ENCODE data around the gene STX17.
"Not testable (repeated sequence)": the region's sequence is repeated elsewhere in the genome, so short reads cannot be mapped to it uniquely, and the experiment has no call there.

Gene STX17

GRCh38 chr9:99906403-99907207 lies at the start of gene STX17:
TSS of gene STX17 (plus strand) at chr9:99906654. CDS start at chr9:99915240, 8,586 bp downstream.
- Histone ChIP-seq H3K27ac (ENCODE audit: low read depth, low read length) (peak within 1 kb of the TSS; percentile 99), H3K4me1 (ENCODE audit: insufficient read depth, low read length) (peaks cover 8% of the 10 kb centered on the region)

GRCh38 chr9:99857576-99857975 lies 48.9 kb upstream of the STX17 start:
- H3K27me3 ChIP-seq (ENCODE audit: control insufficient read depth in 1 of 2, insufficient read depth in 2 of 2, low read length in 2 of 2); H3K9ac ChIP-seq (ENCODE audit: low read length); H3K4me3 ChIP-seq (ENCODE audit: low read depth in 1 of 2, low read length in 2 of 2); H3K36me3 ChIP-seq (ENCODE audit: insufficient read depth, low read length); H3K9me3 ChIP-seq (ENCODE audit: low read length); H3K27ac ChIP-seq (ENCODE audit: low read depth, low read length); H3K4me1 ChIP-seq (ENCODE audit: insufficient read depth, low read length): not testable (repeated sequence)

More at GRCh38 chr9:99906403-99907207, at the start of gene STX17:
- H3K9ac ChIP-seq (ENCODE audit: low read length): peak within 1 kb of the TSS; percentile 82
- H3K27me3 ChIP-seq (ENCODE audit: control insufficient read depth in 1 of 2, insufficient read depth in 2 of 2, low read length in 2 of 2): no peaks in the 10 kb centered on the region
- H3K9me3 ChIP-seq (ENCODE audit: low read length): no peaks in the 10 kb centered on the region
- H3K4me3 ChIP-seq (ENCODE audit: low read depth in 1 of 2, low read length in 2 of 2): peak within 1 kb of the TSS; percentile 85 to 91
- H3K36me3 ChIP-seq (ENCODE audit: insufficient read depth, low read length): peaks cover 2% of the 10 kb centered on the region

- Histone ChIP-seq H3K9me3 (ENCODE audit: low read length) (no peaks in the 10 kb centered on the region), H3K36me3 (ENCODE audit: insufficient read depth, low read length) (no peaks in the 10 kb centered on the region), H3K27ac (ENCODE audit: low read depth, low read length) (no peak overlapping the region), H3K9ac (ENCODE audit: low read length) (no peak overlapping the region), H3K4me1 (ENCODE audit: insufficient read depth, low read length) (no peaks in the 10 kb centered on the region), H3K4me3 (ENCODE audit: low read depth in 1 of 2, low read length in 2 of 2) (no peak overlapping the region), H3K27me3 (ENCODE audit: control insufficient read depth in 1 of 2, insufficient read depth in 2 of 2, low read length in 2 of 2) (no peaks in the 10 kb centered on the region)
These were observed 48.4 kb upstream of the STX17 start for GRCh38 chr9:99858087-99858486.

GRCh38 chr9:99859243-99859980 lies 47.0 kb upstream of the STX17 start:
- Histone ChIP-seq H3K27ac (ENCODE audit: low read depth, low read length) (no peak overlapping the region), H3K9me3 (ENCODE audit: low read length) (no peaks in the 10 kb centered on the region), H3K9ac (ENCODE audit: low read length) (no peak overlapping the region), H3K36me3 (ENCODE audit: insufficient read depth, low read length) (no peaks in the 10 kb centered on the region), H3K27me3 (ENCODE audit: control insufficient read depth in 1 of 2, insufficient read depth in 2 of 2, low read length in 2 of 2) (no peaks in the 10 kb centered on the region), H3K4me1 (ENCODE audit: insufficient read depth, low read length) (no peaks in the 10 kb centered on the region), H3K4me3 (ENCODE audit: low read depth in 1 of 2, low read length in 2 of 2) (no peak overlapping the region)

GRCh38 chr9:99860266-99860665 lies 46.2 kb upstream of the STX17 start:
- Histone ChIP-seq H3K36me3 (ENCODE audit: insufficient read depth, low read length) (no peaks in the 10 kb centered on the region), H3K27me3 (ENCODE audit: control insufficient read depth in 1 of 2, insufficient read depth in 2 of 2, low read length in 2 of 2) (no peaks in the 10 kb centered on the region), H3K4me1 (ENCODE audit: insufficient read depth, low read length) (no peaks in the 10 kb centered on the region), H3K27ac (ENCODE audit: low read depth, low read length) (no peak overlapping the region), H3K9ac (ENCODE audit: low read length) (no peak overlapping the region), H3K4me3 (ENCODE audit: low read depth in 1 of 2, low read length in 2 of 2) (no peak overlapping the region), H3K9me3 (ENCODE audit: low read length) (no peaks in the 10 kb centered on the region)

GRCh38 chr9:99863955-99864354 lies 42.5 kb upstream of the STX17 start:
- Histone ChIP-seq H3K27ac (ENCODE audit: low read depth, low read length) (no peak overlapping the region), H3K36me3 (ENCODE audit: insufficient read depth, low read length) (no peaks in the 10 kb centered on the region), H3K4me3 (ENCODE audit: low read depth in 1 of 2, low read length in 2 of 2) (no peak overlapping the region), H3K27me3 (ENCODE audit: control insufficient read depth in 1 of 2, insufficient read depth in 2 of 2, low read length in 2 of 2) (no peaks in the 10 kb centered on the region), H3K9me3 (ENCODE audit: low read length) (no peaks in the 10 kb centered on the region), H3K9ac (ENCODE audit: low read length) (no peak overlapping the region), H3K4me1 (ENCODE audit: insufficient read depth, low read length) (no peaks in the 10 kb centered on the region)

- Histone ChIP-seq H3K9me3 (ENCODE audit: low read length) (no peaks in the 10 kb centered on the region), H3K9ac (ENCODE audit: low read length) (no peak overlapping the region), H3K36me3 (ENCODE audit: insufficient read depth, low read length) (no peaks in the 10 kb centered on the region), H3K27me3 (ENCODE audit: control insufficient read depth in 1 of 2, insufficient read depth in 2 of 2, low read length in 2 of 2) (no peaks in the 10 kb centered on the region), H3K4me3 (ENCODE audit: low read depth in 1 of 2, low read length in 2 of 2) (no peak overlapping the region), H3K27ac (ENCODE audit: low read depth, low read length) (no peak overlapping the region), H3K4me1 (ENCODE audit: insufficient read depth, low read length) (no peaks in the 10 kb centered on the region)
These were observed 40.1 kb upstream of the STX17 start for GRCh38 chr9:99866398-99866797.

GRCh38 chr9:99867536-99867935 lies 38.9 kb upstream of the STX17 start:
- Histone ChIP-seq H3K27me3 (ENCODE audit: control insufficient read depth in 1 of 2, insufficient read depth in 2 of 2, low read length in 2 of 2) (no peaks in the 10 kb centered on the region), H3K36me3 (ENCODE audit: insufficient read depth, low read length) (no peaks in the 10 kb centered on the region), H3K9ac (ENCODE audit: low read length) (no peak overlapping the region)

GRCh38 chr9:99867968-99868367 lies 38.5 kb upstream of the STX17 start:
- H3K9me3 ChIP-seq (ENCODE audit: low read length): no peaks in the 10 kb centered on the region

More at GRCh38 chr9:99867536-99867935, 38.9 kb upstream of the STX17 start:
- Histone ChIP-seq H3K27ac (ENCODE audit: low read depth, low read length) (no peak overlapping the region), H3K9me3 (ENCODE audit: low read length) (no peaks in the 10 kb centered on the region), H3K4me3 (ENCODE audit: low read depth in 1 of 2, low read length in 2 of 2) (no peak overlapping the region), H3K4me1 (ENCODE audit: insufficient read depth, low read length) (no peaks in the 10 kb centered on the region)

GRCh38 chr9:99868845-99869244 lies 37.6 kb upstream of the STX17 start:
- no peaks in the 10 kb centered on the region for H3K4me1 ChIP-seq (ENCODE audit: insufficient read depth, low read length)

More at GRCh38 chr9:99867968-99868367, 38.5 kb upstream of the STX17 start:
- no peaks in the 10 kb centered on the region for H3K4me1 ChIP-seq (ENCODE audit: insufficient read depth, low read length)
- no peaks in the 10 kb centered on the region for H3K27me3 ChIP-seq (ENCODE audit: control insufficient read depth in 1 of 2, insufficient read depth in 2 of 2, low read length in 2 of 2)
- no peak overlapping the region for H3K27ac ChIP-seq (ENCODE audit: low read depth, low read length)
- H3K36me3 ChIP-seq (ENCODE audit: insufficient read depth, low read length): no peaks in the 10 kb centered on the region
- H3K4me3 ChIP-seq (ENCODE audit: low read depth in 1 of 2, low read length in 2 of 2): no peak overlapping the region
- H3K9ac ChIP-seq (ENCODE audit: low read length): no peak overlapping the region

GRCh38 chr9:99870126-99870525 lies 36.3 kb upstream of the STX17 start:
- Histone ChIP-seq H3K27ac (ENCODE audit: low read depth, low read length) (no peak overlapping the region), H3K36me3 (ENCODE audit: insufficient read depth, low read length) (no peaks in the 10 kb centered on the region), H3K9ac (ENCODE audit: low read length) (no peak overlapping the region), H3K4me3 (ENCODE audit: low read depth in 1 of 2, low read length in 2 of 2) (no peak overlapping the region), H3K27me3 (ENCODE audit: control insufficient read depth in 1 of 2, insufficient read depth in 2 of 2, low read length in 2 of 2) (no peaks in the 10 kb centered on the region), H3K4me1 (ENCODE audit: insufficient read depth, low read length) (no peaks in the 10 kb centered on the region), H3K9me3 (ENCODE audit: low read length) (no peaks in the 10 kb centered on the region)

More at GRCh38 chr9:99868845-99869244, 37.6 kb upstream of the STX17 start:
- H3K9me3 ChIP-seq (ENCODE audit: low read length): no peaks in the 10 kb centered on the region
- H3K36me3 ChIP-seq (ENCODE audit: insufficient read depth, low read length): no peaks in the 10 kb centered on the region
- H3K27me3 ChIP-seq (ENCODE audit: control insufficient read depth in 1 of 2, insufficient read depth in 2 of 2, low read length in 2 of 2): no peaks in the 10 kb centered on the region
- no peak overlapping the region for H3K27ac ChIP-seq (ENCODE audit: low read depth, low read length)
- H3K4me3 ChIP-seq (ENCODE audit: low read depth in 1 of 2, low read length in 2 of 2): no peak overlapping the region
- no peak overlapping the region for H3K9ac ChIP-seq (ENCODE audit: low read length)

Measured in muscle layer of colon (tissue), 2 donors.